ENCODE measurements around the gene CTBP2. TPM values are rescaled to one million over a fixed set of nuclear protein-coding genes. Genes with fewer than 3 reads are reported as not detected.

Gene CTBP2
- total RNA-seq, 1 experiment from 2014 or later, result 191 TPM

GRCh38 chr10:125199270-125199669 lies 38.9 kb upstream of the CTBP2 start:
- Mint-ChIP-seq H3K27ac (no peak overlapping the region), H3K4me3 (no peak overlapping the region), H3K36me3 (no peaks in the 10 kb centered on the region), H3K9me3 (no peaks in the 10 kb centered on the region), H3K4me1 (no peaks in the 10 kb centered on the region), H3K27me3 (ENCODE audit: low read depth) (no peaks in the 10 kb centered on the region)
- TF ChIP-seq ATF1 (CRISPR knock-in tag; IDR thresholded peaks at IDR 0.05) (no peak), ZNF532 (CRISPR knock-in tag; IDR thresholded peaks at IDR 0.05; ENCODE audit: borderline replicate concordance) (no peak), MAX (CRISPR knock-in tag; IDR thresholded peaks at IDR 0.05) (no peak), NR3C1 (CRISPR knock-in tag; conservative IDR thresholded peaks at IDR 0.05; ENCODE audit: low read depth) (no peak)
- ChIA-PET CTCF (no interaction called here), POLR2A (no interaction called here)
- DNase-seq (ENCODE audit: low spot score), result no peak
- ATAC-seq, result no peak

GRCh38 chr10:125194814-125195213 lies 34.5 kb upstream of the CTBP2 start:
- ChIA-PET CTCF (no interaction called here), POLR2A (no interaction called here)
- no peaks in the 10 kb centered on the region for H3K27me3 Mint-ChIP-seq (ENCODE audit: low read depth)
- peaks cover 3% of the 10 kb centered on the region; the same call in 1 of the 2 replicates for H3K4me1 Mint-ChIP-seq
- peaks cover 2% of the 10 kb centered on the region for H3K9me3 Mint-ChIP-seq
- DNase-seq (ENCODE audit: low spot score), result no peak
- H3K27ac Mint-ChIP-seq, result no peak overlapping the region
- no peak overlapping the region for H3K4me3 Mint-ChIP-seq
- H3K36me3 Mint-ChIP-seq, result no peaks in the 10 kb centered on the region
- ATAC-seq, result no peak
- no peak for TF ChIP-seq NR3C1 (CRISPR knock-in tag; conservative IDR thresholded peaks at IDR 0.05; ENCODE audit: low read depth)
- TF ChIP-seq ZNF532 (CRISPR knock-in tag; IDR thresholded peaks at IDR 0.05; ENCODE audit: borderline replicate concordance), result no peak
- TF ChIP-seq FOXJ3 (CRISPR knock-in tag; IDR thresholded peaks at IDR 0.05; ENCODE audit: borderline replicate concordance), result no peak
- TF ChIP-seq MLX (CRISPR knock-in tag; IDR thresholded peaks at IDR 0.05), result no peak
- no peak for TF ChIP-seq E2F4 (CRISPR knock-in tag; IDR thresholded peaks at IDR 0.05; ENCODE audit: borderline replicate concordance, low read depth)
- no peak for TF ChIP-seq NR1H2 (CRISPR knock-in tag; IDR thresholded peaks at IDR 0.05)
- TF ChIP-seq TEAD4 (CRISPR knock-in tag; IDR thresholded peaks at IDR 0.05), result no peak
- TF ChIP-seq ATF2 (CRISPR knock-in tag; IDR thresholded peaks at IDR 0.05; ENCODE audit: borderline replicate concordance, low read depth), result no peak
- no peak for TF ChIP-seq RORB (CRISPR knock-in tag; IDR thresholded peaks at IDR 0.05)
- TF ChIP-seq ZNF219 (CRISPR knock-in tag; IDR thresholded peaks at IDR 0.05; ENCODE audit: borderline replicate concordance), result no peak
- TF ChIP-seq ZNF263 (CRISPR knock-in tag; IDR thresholded peaks at IDR 0.05; ENCODE audit: low read depth), result no peak
- no peak for TF ChIP-seq STAT6 (CRISPR knock-in tag; conservative IDR thresholded peaks at IDR 0.05; ENCODE audit: low read depth)
- no peak for TF ChIP-seq MAX (CRISPR knock-in tag; IDR thresholded peaks at IDR 0.05)
- TF ChIP-seq ZBTB21 (CRISPR knock-in tag; IDR thresholded peaks at IDR 0.05; ENCODE audit: borderline replicate concordance), result no peak
- TF ChIP-seq E2F1 (CRISPR knock-in tag; IDR thresholded peaks at IDR 0.05), result no peak
- TF ChIP-seq NR2C2 (CRISPR knock-in tag; IDR thresholded peaks at IDR 0.05), result no peak

All from WTC11 (cell line).